GM23338 (cell line): ENCODE data around the gene GRHPR. TPM values are rescaled to one million over a fixed set of nuclear protein-coding genes. Genes with fewer than 3 reads are reported as not detected.
A peak's percentile ranks its signal among the peaks of the same experiment; 100 is the strongest.
"Not testable (repeated sequence)": the region's sequence is repeated elsewhere in the genome, so short reads cannot be mapped to it uniquely, and the experiment has no call there.

Experiments
- ATAC-seq: fragments of 200-7000 bp; cut with Tn5 transposase; 3 replicates; pipeline ENCODE4 v1.9.1; 2020
- DNase-seq: peaks from one replicate; pipeline ENCODE4 v3.0.0-alpha.2; 2015; ENCODE audit warnings: low spot score
- H2AFZ ChIP-seq: fragments of 200-600 bp; sonication (generic); 2 replicates; pipeline ENCODE4 v1.8.0; 2016; ENCODE audit warnings: antibody characterized with exemption, mild to moderate bottlenecking, moderate library complexity
- H3F3A ChIP-seq: fragments of 200-600 bp; sonication (generic); replicated peaks from 2 replicates; pipeline ENCODE4 v1.8.0; 2017; ENCODE audit warnings: antibody characterized with exemption, mixed run types, low read depth
- H3K27ac ChIP-seq: fragments of 200-600 bp; sonication (generic); 2 replicates; pipeline ENCODE4 v1.6.1; 2016; ENCODE audit warnings: low read depth
- H3K27me3 ChIP-seq: fragments of 200-600 bp; sonication (generic); 2 replicates; pipeline ENCODE4 v1.8.0; 2016; ENCODE audit warnings: mild to moderate bottlenecking, mixed run types, moderate library complexity; ENCODE audit not compliant: insufficient read depth
- H3K36me3 ChIP-seq: fragments of 200-600 bp; sonication (generic); 2 replicates; pipeline ENCODE4 v1.8.0; 2016; ENCODE audit warnings: mild to moderate bottlenecking; ENCODE audit not compliant: insufficient read depth
- H3K4me1 ChIP-seq: fragments of 200-600 bp; sonication (generic); 2 replicates; pipeline ENCODE4 v1.8.0; 2016; ENCODE audit warnings: mild to moderate bottlenecking, moderate library complexity; ENCODE audit not compliant: insufficient read depth
- H3K4me2 ChIP-seq: fragments of 200-600 bp; sonication (generic); 2 replicates; pipeline ENCODE4 v1.7.1; 2017; ENCODE audit warnings: mixed run types
- H3K4me3 ChIP-seq: fragments of 200-600 bp; sonication (generic); 2 replicates; pipeline ENCODE4 v1.6.1; 2016; ENCODE audit warnings: mixed run types
- H3K79me2 ChIP-seq: fragments of 200-600 bp; sonication (generic); replicated peaks from 2 replicates; pipeline ENCODE4 v1.8.0; 2017; ENCODE audit warnings: mild to moderate bottlenecking; ENCODE audit not compliant: insufficient read depth
- H3K9me2 ChIP-seq: fragments of 200-600 bp; sonication (generic); 2 replicates; pipeline ENCODE4 v1.8.0; 2017; ENCODE audit not compliant: insufficient read depth
- H4K20me1 ChIP-seq: fragments of 200-600 bp; sonication (generic); replicated peaks from 2 replicates; pipeline ENCODE4 v1.8.0; 2017; ENCODE audit warnings: mild to moderate bottlenecking; ENCODE audit not compliant: insufficient read depth
- H3K27ac Mint-ChIP-seq: 2 replicates; pipeline ENCODE4 v1.8.0; 2020; ENCODE audit warnings: inconsistent platforms, mild to moderate bottlenecking, moderate library complexity, mixed read lengths
- H3K27me3 Mint-ChIP-seq: 3 replicates; pipeline ENCODE4 v1.8.0; 2022; ENCODE audit warnings: low read depth, mild to moderate bottlenecking, moderate library complexity, mixed read lengths, inconsistent platforms; ENCODE audit not compliant: insufficient read depth, poor library complexity
- H3K36me3 Mint-ChIP-seq: 3 replicates; pipeline ENCODE4 v1.8.0; 2021; ENCODE audit warnings: low read depth, mild to moderate bottlenecking, inconsistent platforms, moderate library complexity, mixed read lengths
- H3K4me1 Mint-ChIP-seq: 3 replicates; pipeline ENCODE4 v1.8.0; 2020; ENCODE audit warnings: mild to moderate bottlenecking, inconsistent platforms, mixed read lengths
- H3K4me3 Mint-ChIP-seq: 3 replicates; pipeline ENCODE4 v1.8.0; 2021; ENCODE audit warnings: moderate library complexity, mild to moderate bottlenecking, inconsistent platforms, mixed read lengths
- H3K9me3 Mint-ChIP-seq: 3 replicates; pipeline ENCODE4 v1.8.0; 2020; ENCODE audit warnings: moderate library complexity, mild to moderate bottlenecking, inconsistent platforms, mixed read lengths
- CREB1 ChIP-seq: fragments of 250-450 bp; sonication (Bioruptor Pico); IDR thresholded peaks from 2 replicates; pipeline ENCODE4 v1.5.0; 2020; ENCODE audit warnings: low read depth, mild to moderate bottlenecking, moderate library complexity
- CTCF ChIP-seq, 2 experiments: fragments of 200-600 bp in 1 of 2; sonication (generic) in 1 of 2; conservative IDR thresholded peaks; 2 replicates each; pipeline versions ENCODE4 v1.5.1 to v1.6.1; 2016 to 2017; ENCODE audit warnings: antibody characterized with exemption in 2 of 2, low read depth in 2 of 2, mild to moderate bottlenecking in 2 of 2, moderate library complexity in 1 of 2
- ETS1 ChIP-seq: IDR thresholded peaks from 2 replicates; pipeline ENCODE4 v1.6.1; 2016; ENCODE audit warnings: antibody characterized with exemption
- EZH2 ChIP-seq: fragments of 200-600 bp; sonication (generic); IDR thresholded peaks from one replicate; pipeline ENCODE4 v1.8.0; 2017; ENCODE audit warnings: antibody characterized with exemption, mild to moderate bottlenecking, low read depth; ENCODE audit not compliant: unreplicated experiment
- EZH2phosphoT487 ChIP-seq: fragments of 200-600 bp; sonication (generic); IDR thresholded peaks from one replicate; pipeline ENCODE4 v1.8.1; 2018; ENCODE audit warnings: antibody characterized with exemption; ENCODE audit not compliant: unreplicated experiment
- JUNB ChIP-seq: IDR thresholded peaks from one replicate; pipeline ENCODE4 v1.6.1; 2016; ENCODE audit warnings: antibody characterized with exemption; ENCODE audit not compliant: unreplicated experiment
- STAT1 ChIP-seq: IDR thresholded peaks from one replicate; pipeline ENCODE4 v1.6.1; 2016; ENCODE audit warnings: antibody characterized with exemption; ENCODE audit not compliant: unreplicated experiment
- ZNF331 ChIP-seq: fragments of 250-450 bp; sonication (Bioruptor Pico); IDR thresholded peaks from 2 replicates; pipeline ENCODE4 v1.5.0; 2020; ENCODE audit warnings: low read depth, mild to moderate bottlenecking, moderate library complexity
- polyA plus RNA-seq: library from polyadenylated mRNA; unstranded; fragments of >200 nt; fragmentation: Nextera tagmentation; extraction: Ambion mirVana; gene quantifications from 2 replicates; pipeline ENCODE4 v1.2.1, GENCODE V29; 2016
- total RNA-seq: library from RNA; depleted of rRNA; stranded (reverse); fragments of >200 nt; shearing (Covaris generic); gene quantifications from 2 replicates; pipeline ENCODE4 v1.2.3, GENCODE V29; 2014

Gene GRHPR
- total and polyA plus RNA-seq, 2 experiments from 2014 or later = 69.0 to 128 TPM

- DNase-seq, H3K4me3 ChIP-seq, H3K4me2 ChIP-seq, ATAC-seq, H3K36me3 ChIP-seq, H2AFZ ChIP-seq, H3K36me3 Mint-ChIP-seq, H3K4me3 Mint-ChIP-seq, H3K9me3 Mint-ChIP-seq, H3K27ac ChIP-seq, H3K27ac Mint-ChIP-seq, H3K9me2 ChIP-seq, H3K27me3 ChIP-seq: not testable (repeated sequence)
- Histone ChIP-seq H3K79me2 (peaks cover 22% of the 10 kb centered on the region), H4K20me1 (peaks cover 11% of the 10 kb centered on the region), H3K4me1 (peaks cover 24% of the 10 kb centered on the region), H3F3A (peaks cover 14% of the 10 kb centered on the region; the same call in 1 of the 2 replicates)
- H3K27me3 Mint-ChIP-seq = peaks cover 30% of the 10 kb centered on the region
- peaks cover 35% of the 10 kb centered on the region for H3K4me1 Mint-ChIP-seq
These were observed 45.0 kb downstream of the GRHPR start for GRCh38 chr9:37467530-37467929.

- Mint-ChIP-seq H3K4me3 (no peak overlapping the region), H3K36me3 (peaks cover 9% of the 10 kb centered on the region; the same call in 2 of the 3 replicates), H3K4me1 (peaks cover 25% of the 10 kb centered on the region), H3K9me3 (peaks cover 9% of the 10 kb centered on the region; the same call in 2 of the 3 replicates), H3K27ac (no peak overlapping the region), H3K27me3 (peaks cover 31% of the 10 kb centered on the region)
- no peak overlapping the region for H3K4me2 ChIP-seq
- no peak for ATAC-seq
- 0 out of 2 replicates have a peak, but pooled peaks cover 5% of the 10 kb centered on the region for H3K9me2 ChIP-seq
- peaks cover 11% of the 10 kb centered on the region for H3K79me2 ChIP-seq
- TF ChIP-seq EZH2 (no peak), ETS1 (no peak), CTCF (conservative IDR thresholded peaks at IDR 0.05; ENCODE audit: low read depth in 2 of 2) (no peak), ZNF331 (CRISPR knock-in tag) (no peak), EZH2phosphoT487 (no peak), CREB1 (CRISPR knock-in tag) (no peak), JUNB (no peak), STAT1 (no peak)
- H3K36me3 ChIP-seq = no peaks in the 10 kb centered on the region
- H3K27ac ChIP-seq = no peak overlapping the region
- H2AFZ ChIP-seq = no peak overlapping the region
- no peak overlapping the region for H3K4me3 ChIP-seq
- DNase-seq = peak; percentile 45
- H3F3A ChIP-seq = peaks cover 21% of the 10 kb centered on the region
- H4K20me1 ChIP-seq = peaks cover 1% of the 10 kb centered on the region; the same call in 1 of the 2 replicates
- H3K27me3 ChIP-seq = no peaks in the 10 kb centered on the region
- peaks cover 13% of the 10 kb centered on the region for H3K4me1 ChIP-seq
These were observed 46.1 kb downstream of the GRHPR start for GRCh38 chr9:37468620-37469019.
